H1 (cell line): ENCODE measurements around the gene GTPBP1.

Experiments
- PHF8 ChIP-seq: fragments of 200-600 bp; sonication (generic); conservative IDR thresholded peaks from 2 replicates; pipeline ENCODE4 v1.7.1; 2012; ENCODE audit warnings: low read depth, mild to moderate bottlenecking, inconsistent platforms, low read length, moderate library complexity
- POLR2A ChIP-seq, 2 experiments: IDR thresholded peaks; 1 replicate in 1 of 2; 2 replicates in 1 of 2; pipeline ENCODE4 v1.6.1; 2011; ENCODE audit warnings: low read depth in 2 of 2, low read length in 2 of 2, mild to moderate bottlenecking in 2 of 2; ENCODE audit errors: control extremely low read depth in 1 of 2
- POLR2AphosphoS5 ChIP-seq: IDR thresholded peaks from 2 replicates; pipeline ENCODE4 v1.6.1; 2011; ENCODE audit warnings: low read depth, low read length
- RXRA ChIP-seq: IDR thresholded peaks from 2 replicates; pipeline ENCODE4 v1.6.1; 2011; ENCODE audit warnings: low read depth, mild to moderate bottlenecking, low read length, moderate library complexity; ENCODE audit not compliant: insufficient read depth
- TBP ChIP-seq: IDR thresholded peaks from 2 replicates; pipeline ENCODE4 v1.6.1; 2011; ENCODE audit warnings: low read depth, low read length, improper control_type of control experiment
- ZNF274 ChIP-seq: IDR thresholded peaks from 2 replicates; pipeline ENCODE4 v1.7.0; 2012; ENCODE audit warnings: low read length, borderline replicate concordance; ENCODE audit errors: extremely low read depth
- TF ChIP-seq, protein P1 (sequence below), 3 experiments: IDR thresholded peaks; 1 replicate in 2 of 3; 2 replicates in 1 of 3; pipeline versions ENCODE4 v1.5.1 to v1.6.1; 2011; ENCODE audit warnings: low read length in 3 of 3, mild to moderate bottlenecking in 3 of 3, inconsistent platforms in 2 of 3, low read depth in 1 of 3, moderate library complexity in 1 of 3; ENCODE audit not compliant: insufficient read depth in 1 of 3; ENCODE audit errors: control extremely low read depth in 1 of 3
- TF ChIP-seq, protein P2 (sequence below): IDR thresholded peaks from 2 replicates; pipeline ENCODE4 v1.6.1; 2012; ENCODE audit warnings: inconsistent platforms
- TF ChIP-seq, protein P3 (sequence below): fragments of 300-600 bp; sonication (generic); IDR thresholded peaks from 2 replicates; pipeline ENCODE4 v1.7.1; 2012; ENCODE audit warnings: low read length, moderate library complexity, mild to moderate bottlenecking, inconsistent platforms; ENCODE audit not compliant: insufficient replicate concordance
- TF ChIP-seq, protein P4 (sequence below): IDR thresholded peaks from 2 replicates; pipeline ENCODE4 v1.6.1; 2011; ENCODE audit warnings: low read length, improper control_type of control experiment

DNA sequence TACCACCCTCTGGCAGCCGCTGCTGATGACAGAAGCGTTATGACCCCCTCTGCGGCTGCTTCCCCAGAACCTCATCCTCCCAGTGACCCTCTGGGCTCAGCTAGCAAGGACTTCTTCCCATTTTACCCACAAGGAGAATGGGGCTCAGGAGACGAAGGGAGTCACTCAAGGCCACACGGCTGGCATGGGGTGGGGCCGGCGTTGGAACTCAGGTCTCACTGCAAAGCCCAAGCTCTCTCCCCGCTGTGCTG lies 66.8 kb downstream of the GTPBP1 start:
- TF ChIP-seq, protein P1, sequence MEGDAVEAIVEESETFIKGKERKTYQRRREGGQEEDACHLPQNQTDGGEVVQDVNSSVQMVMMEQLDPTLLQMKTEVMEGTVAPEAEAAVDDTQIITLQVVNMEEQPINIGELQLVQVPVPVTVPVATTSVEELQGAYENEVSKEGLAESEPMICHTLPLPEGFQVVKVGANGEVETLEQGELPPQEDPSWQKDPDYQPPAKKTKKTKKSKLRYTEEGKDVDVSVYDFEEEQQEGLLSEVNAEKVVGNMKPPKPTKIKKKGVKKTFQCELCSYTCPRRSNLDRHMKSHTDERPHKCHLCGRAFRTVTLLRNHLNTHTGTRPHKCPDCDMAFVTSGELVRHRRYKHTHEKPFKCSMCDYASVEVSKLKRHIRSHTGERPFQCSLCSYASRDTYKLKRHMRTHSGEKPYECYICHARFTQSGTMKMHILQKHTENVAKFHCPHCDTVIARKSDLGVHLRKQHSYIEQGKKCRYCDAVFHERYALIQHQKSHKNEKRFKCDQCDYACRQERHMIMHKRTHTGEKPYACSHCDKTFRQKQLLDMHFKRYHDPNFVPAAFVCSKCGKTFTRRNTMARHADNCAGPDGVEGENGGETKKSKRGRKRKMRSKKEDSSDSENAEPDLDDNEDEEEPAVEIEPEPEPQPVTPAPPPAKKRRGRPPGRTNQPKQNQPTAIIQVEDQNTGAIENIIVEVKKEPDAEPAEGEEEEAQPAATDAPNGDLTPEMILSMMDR (IDR thresholded peaks at IDR 0.05; ENCODE audit: control extremely low read depth in 1 of 3, insufficient read depth in 1 of 3, low read depth in 1 of 3, low read length in 3 of 3), result no peak
- TF ChIP-seq, protein P2, sequence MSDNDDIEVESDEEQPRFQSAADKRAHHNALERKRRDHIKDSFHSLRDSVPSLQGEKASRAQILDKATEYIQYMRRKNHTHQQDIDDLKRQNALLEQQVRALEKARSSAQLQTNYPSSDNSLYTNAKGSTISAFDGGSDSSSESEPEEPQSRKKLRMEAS, result no peak
- TF ChIP-seq POLR2AphosphoS5, result no peak
- TF ChIP-seq, protein P3, sequence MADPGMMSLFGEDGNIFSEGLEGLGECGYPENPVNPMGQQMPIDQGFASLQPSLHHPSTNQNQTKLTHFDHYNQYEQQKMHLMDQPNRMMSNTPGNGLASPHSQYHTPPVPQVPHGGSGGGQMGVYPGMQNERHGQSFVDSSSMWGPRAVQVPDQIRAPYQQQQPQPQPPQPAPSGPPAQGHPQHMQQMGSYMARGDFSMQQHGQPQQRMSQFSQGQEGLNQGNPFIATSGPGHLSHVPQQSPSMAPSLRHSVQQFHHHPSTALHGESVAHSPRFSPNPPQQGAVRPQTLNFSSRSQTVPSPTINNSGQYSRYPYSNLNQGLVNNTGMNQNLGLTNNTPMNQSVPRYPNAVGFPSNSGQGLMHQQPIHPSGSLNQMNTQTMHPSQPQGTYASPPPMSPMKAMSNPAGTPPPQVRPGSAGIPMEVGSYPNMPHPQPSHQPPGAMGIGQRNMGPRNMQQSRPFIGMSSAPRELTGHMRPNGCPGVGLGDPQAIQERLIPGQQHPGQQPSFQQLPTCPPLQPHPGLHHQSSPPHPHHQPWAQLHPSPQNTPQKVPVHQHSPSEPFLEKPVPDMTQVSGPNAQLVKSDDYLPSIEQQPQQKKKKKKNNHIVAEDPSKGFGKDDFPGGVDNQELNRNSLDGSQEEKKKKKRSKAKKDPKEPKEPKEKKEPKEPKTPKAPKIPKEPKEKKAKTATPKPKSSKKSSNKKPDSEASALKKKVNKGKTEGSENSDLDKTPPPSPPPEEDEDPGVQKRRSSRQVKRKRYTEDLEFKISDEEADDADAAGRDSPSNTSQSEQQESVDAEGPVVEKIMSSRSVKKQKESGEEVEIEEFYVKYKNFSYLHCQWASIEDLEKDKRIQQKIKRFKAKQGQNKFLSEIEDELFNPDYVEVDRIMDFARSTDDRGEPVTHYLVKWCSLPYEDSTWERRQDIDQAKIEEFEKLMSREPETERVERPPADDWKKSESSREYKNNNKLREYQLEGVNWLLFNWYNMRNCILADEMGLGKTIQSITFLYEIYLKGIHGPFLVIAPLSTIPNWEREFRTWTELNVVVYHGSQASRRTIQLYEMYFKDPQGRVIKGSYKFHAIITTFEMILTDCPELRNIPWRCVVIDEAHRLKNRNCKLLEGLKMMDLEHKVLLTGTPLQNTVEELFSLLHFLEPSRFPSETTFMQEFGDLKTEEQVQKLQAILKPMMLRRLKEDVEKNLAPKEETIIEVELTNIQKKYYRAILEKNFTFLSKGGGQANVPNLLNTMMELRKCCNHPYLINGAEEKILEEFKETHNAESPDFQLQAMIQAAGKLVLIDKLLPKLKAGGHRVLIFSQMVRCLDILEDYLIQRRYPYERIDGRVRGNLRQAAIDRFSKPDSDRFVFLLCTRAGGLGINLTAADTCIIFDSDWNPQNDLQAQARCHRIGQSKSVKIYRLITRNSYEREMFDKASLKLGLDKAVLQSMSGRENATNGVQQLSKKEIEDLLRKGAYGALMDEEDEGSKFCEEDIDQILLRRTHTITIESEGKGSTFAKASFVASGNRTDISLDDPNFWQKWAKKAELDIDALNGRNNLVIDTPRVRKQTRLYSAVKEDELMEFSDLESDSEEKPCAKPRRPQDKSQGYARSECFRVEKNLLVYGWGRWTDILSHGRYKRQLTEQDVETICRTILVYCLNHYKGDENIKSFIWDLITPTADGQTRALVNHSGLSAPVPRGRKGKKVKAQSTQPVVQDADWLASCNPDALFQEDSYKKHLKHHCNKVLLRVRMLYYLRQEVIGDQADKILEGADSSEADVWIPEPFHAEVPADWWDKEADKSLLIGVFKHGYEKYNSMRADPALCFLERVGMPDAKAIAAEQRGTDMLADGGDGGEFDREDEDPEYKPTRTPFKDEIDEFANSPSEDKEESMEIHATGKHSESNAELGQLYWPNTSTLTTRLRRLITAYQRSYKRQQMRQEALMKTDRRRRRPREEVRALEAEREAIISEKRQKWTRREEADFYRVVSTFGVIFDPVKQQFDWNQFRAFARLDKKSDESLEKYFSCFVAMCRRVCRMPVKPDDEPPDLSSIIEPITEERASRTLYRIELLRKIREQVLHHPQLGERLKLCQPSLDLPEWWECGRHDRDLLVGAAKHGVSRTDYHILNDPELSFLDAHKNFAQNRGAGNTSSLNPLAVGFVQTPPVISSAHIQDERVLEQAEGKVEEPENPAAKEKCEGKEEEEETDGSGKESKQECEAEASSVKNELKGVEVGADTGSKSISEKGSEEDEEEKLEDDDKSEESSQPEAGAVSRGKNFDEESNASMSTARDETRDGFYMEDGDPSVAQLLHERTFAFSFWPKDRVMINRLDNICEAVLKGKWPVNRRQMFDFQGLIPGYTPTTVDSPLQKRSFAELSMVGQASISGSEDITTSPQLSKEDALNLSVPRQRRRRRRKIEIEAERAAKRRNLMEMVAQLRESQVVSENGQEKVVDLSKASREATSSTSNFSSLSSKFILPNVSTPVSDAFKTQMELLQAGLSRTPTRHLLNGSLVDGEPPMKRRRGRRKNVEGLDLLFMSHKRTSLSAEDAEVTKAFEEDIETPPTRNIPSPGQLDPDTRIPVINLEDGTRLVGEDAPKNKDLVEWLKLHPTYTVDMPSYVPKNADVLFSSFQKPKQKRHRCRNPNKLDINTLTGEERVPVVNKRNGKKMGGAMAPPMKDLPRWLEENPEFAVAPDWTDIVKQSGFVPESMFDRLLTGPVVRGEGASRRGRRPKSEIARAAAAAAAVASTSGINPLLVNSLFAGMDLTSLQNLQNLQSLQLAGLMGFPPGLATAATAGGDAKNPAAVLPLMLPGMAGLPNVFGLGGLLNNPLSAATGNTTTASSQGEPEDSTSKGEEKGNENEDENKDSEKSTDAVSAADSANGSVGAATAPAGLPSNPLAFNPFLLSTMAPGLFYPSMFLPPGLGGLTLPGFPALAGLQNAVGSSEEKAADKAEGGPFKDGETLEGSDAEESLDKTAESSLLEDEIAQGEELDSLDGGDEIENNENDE, result no peak
- TF ChIP-seq RXRA, result no peak
- TF ChIP-seq PHF8, result no peak
- no peak for TF ChIP-seq POLR2A (IDR thresholded peaks at IDR 0.05; ENCODE audit: control extremely low read depth in 1 of 2, low read depth in 2 of 2, low read length in 2 of 2)
- TF ChIP-seq ZNF274, result no peak
- TF ChIP-seq, protein P4, sequence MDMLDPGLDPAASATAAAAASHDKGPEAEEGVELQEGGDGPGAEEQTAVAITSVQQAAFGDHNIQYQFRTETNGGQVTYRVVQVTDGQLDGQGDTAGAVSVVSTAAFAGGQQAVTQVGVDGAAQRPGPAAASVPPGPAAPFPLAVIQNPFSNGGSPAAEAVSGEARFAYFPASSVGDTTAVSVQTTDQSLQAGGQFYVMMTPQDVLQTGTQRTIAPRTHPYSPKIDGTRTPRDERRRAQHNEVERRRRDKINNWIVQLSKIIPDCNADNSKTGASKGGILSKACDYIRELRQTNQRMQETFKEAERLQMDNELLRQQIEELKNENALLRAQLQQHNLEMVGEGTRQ, result no peak
- no peak for TF ChIP-seq TBP
